NCI-H2196 treated with DMSO at 0.1 percent for 48 hours (cell line): ENCODE measurements around the gene ARPC4.
"Not testable (repeated sequence)": the region's sequence is repeated elsewhere in the genome, so short reads cannot be mapped to it uniquely, and the experiment has no call there.

Experiments
- DNase-seq: peaks from one replicate; lab custom pipeline; 2025; ENCODE audit not compliant: unreplicated experiment; lab: John Stamatoyannopoulos, UW

The ARPC4 gene

GRCh38 chr3:9769426-9770275, 23.2 kb upstream of the ARPC4 start, which contains the start of gene CAMK1:
TSS of gene CAMK1 (minus strand) at chr3:9769947. CDS start at chr3:9767749, 2,198 bp downstream.
- no peak for DNase-seq

- peak; percentile 9 for DNase-seq
Measured at GRCh38 chr3:9770276-9770812, 22.5 kb upstream of the ARPC4 start.

DNA sequence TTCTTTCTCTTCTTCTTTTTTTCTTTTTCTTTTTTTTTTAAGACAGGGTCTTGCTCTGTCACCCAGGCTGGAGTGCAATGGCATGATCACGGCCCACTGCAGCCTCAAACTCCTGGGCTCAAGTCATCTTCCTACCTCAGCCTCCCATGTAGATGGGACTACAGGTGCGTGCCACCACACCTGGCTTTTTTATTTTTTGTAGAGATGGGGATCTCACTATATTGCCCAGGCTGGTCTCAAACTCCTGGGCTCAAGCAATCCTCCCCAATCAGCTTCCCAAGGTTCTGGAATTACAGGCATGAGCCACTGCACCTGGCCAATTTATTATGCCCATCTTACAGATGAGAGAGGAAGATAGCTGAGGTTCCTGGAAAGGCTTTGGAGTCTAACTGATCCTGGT, 21.9 kb upstream of the ARPC4 start:
- not testable (repeated sequence) for DNase-seq

GRCh38 chr3:9776896-9777693, 15.8 kb upstream of the ARPC4 start:
- DNase-seq = no peak

- DNase-seq = no peak
Measured at GRCh38 chr3:9777694-9778021, 15.2 kb upstream of the ARPC4 start.

GRCh38 chr3:9778143-9779074, 14.5 kb upstream of the ARPC4 start:
- no peak for DNase-seq

DNA sequence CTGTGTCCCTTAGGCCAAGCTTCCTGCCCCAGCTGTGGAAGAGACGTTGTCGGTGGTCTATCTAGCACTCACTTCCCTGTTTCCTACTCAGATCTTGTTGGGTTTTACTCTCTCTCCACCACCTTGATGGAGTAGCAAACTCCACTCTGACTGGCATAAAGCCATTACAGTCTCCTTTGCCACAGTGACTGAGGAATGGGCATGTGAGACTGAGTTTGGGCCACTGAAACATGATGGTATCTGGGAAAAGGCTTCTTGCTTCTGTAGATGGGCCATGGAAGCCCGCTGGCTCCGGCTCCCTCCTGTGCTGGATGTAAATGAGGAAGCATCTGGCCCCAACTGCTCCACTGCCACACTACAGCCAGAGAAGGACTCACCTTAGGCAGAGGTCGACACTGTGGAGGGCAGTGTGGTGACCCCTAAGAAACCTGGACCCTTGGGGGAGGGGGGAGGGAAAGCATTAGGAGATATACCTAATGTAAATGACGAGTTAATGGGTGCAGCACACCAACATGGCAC, 13.7 kb upstream of the ARPC4 start:
- no peak for DNase-seq

DNA sequence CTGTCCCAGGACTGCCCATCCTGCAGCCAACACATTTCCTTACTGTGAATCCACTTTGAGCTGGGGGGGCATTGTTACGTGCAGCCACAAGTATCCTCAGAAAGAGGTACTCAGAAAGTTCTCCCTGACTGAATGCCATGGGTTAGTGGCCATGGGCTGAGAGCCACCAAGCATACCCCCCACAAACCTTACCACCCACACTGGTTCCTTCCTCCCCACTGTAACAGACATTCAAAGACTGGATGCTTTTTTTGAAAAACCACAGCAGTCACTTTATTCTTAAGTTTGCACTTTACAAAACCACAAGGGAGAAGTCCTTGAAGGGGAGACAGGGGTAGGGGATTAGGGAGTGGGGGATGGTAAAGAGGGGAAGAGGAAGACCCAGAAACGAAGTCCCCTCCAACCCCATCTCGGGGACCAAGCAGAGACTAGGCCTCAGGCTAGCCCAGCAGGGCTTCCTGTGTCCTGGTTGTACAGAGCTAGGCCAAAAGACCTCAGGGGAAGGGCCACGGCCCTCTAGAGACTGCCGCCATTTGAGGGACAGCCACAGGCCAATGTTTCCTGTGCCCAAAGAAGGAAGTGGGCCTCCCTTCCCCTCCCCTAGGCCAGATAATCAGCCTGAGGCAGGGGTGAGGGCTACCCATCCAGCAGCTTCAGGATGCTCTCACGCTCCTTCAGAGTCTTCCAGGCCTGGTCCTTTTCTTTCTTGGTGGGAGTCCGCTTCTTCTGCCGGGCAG, 13.0 kb upstream of the ARPC4 start:
- DNase-seq = no peak

DNA sequence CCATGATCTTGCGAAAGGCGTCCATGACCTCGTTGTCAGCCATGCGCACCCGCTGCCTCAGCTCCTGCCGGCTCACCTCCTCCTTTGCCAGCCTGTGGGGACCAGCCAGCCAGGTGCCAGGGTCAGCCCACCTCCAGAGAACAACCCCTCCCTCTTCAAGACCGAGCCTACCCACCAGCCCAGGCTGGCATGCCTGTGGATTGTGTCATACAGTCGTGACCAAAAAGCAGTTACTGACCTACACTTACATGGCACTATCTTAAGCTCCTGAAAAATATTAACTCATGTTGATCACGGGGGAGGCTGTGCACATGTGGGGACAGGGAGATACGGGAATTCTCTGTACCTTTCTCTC, 12.4 kb upstream of the ARPC4 start:
- no peak for DNase-seq

DNA sequence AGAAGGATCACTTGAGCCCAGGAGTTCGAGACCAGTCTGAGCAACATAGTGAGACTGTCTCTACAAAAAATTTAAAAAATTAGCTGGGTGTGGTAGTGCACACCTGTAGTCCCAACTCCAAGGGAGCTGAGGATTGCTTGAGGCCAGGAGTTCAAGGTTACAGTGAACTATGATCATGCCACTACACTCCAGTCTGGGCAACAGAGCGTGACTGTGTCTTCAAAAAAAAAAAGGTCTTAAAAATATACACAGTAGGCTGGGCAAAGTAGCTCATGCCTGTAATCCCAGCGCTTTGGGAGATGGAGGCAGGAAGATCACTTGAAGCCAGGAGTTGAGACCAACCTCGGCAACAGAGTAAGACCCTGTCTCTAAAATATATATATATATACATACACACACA, 12.0 kb upstream of the ARPC4 start:
- DNase-seq = no peak

- DNase-seq = no peak
Measured at GRCh38 chr3:9781551-9781950, 11.3 kb upstream of the ARPC4 start.

DNA sequence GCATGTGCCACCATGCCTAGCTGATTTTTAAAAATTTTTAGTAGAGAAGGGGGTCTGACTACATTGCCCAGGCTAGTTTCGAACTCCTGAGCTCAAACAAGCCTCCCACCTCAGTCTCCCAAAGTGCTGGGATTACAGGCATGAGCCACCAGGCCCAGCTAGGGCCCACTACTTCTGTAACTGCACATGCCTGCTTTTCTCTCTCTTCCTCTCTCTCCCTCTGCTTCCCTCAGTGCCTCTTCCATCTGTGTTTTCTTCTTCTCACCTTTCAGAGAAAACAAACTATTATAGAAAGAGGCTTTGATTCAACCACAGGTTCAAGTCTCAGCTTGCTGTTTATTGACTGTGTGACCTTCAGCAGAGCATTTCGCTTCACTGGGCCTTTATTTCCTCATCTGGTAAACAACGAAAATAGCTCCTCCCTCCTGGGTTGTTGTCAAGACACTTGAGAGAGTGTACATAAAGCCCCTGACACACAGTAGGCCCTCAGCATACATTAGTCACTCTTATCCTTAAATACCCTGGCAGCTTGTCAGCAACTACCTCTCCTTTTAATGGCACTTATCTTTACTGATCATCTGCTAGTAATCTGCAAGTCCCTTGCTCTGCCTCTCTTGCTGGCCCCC, 10.8 kb upstream of the ARPC4 start:
- DNase-seq = peak; percentile 9

- no peak for DNase-seq
Measured at GRCh38 chr3:9782770-9783169, 10.1 kb upstream of the ARPC4 start.

DNA sequence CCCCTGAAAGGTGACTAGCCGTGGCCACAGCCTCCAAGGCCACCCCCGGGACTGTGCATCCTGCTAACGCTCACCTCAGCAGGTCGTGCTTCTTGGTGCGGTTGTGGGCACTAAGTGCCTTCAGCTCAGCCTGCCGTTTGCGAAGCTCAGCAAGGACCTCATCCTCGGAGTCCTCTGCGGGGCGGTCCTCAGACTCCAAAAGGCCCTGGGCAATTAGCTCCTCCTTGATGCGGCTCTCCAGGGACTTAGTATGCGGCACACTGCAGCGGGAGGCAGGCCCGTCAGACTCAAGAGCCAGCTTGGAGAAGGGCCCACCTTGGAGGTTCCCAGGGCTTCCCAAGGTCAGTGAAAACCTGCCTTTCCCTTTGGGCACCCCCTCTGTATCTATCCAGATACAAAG, 8.9 kb upstream of the ARPC4 start:
- DNase-seq = no peak

GRCh38 chr3:9784965-9785364, 7.9 kb upstream of the ARPC4 start:
- DNase-seq = no peak

DNA sequence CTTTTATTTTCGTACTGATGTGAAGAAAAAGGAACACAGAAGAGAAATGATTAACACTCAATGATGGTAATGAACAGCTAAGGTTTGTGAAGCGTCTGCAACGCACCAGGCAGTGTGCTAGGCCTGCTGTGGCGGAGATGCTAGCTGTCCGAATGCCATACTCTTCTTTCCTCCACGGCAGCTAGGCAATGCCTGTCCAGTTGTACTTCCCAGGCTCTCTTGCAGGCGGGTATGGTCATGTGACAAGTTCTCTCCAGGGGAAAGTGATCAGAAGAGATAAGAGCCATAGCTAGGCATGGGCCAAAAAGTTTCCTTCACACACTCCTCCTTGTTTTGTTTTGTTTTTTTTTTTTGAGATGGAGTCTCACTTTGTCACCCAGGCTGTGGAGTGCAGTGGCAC, 7.3 kb upstream of the ARPC4 start:
- DNase-seq = no peak

DNA sequence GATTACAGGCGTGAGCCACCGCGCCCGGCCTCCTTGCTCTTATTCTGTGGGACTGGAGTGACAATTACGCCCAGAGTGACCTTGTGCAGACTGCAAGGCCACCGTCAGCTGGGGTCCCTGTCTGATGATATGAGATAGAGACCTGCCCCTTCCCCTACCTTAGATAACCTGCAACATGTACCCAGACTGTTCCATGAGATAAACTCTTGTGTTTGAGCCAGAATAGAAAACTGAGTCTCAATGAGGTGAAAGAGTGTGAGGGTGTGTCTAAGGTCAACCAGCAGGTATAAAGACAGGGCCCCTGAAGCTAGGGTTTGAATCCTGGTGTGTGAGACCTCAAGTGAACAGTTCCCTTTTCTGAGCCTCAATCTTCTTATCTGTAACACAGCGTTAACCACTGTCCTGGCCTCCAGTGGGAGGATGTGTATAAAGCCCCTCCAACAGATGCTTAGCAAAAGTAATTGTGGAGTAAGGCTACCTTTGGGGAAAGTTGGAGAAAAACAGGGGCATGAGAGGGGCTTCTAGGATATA, 6.6 kb upstream of the ARPC4 start:
- DNase-seq = no peak

GRCh38 chr3:9786825-9787669, 5.8 kb upstream of the ARPC4 start:
- DNase-seq = no peak

GRCh38 chr3:9787714-9788113, 5.2 kb upstream of the ARPC4 start:
- no peak for DNase-seq
